CD4-positive, alpha-beta T cell treated with Interleukin-17A for 4 hours (primary cell): ENCODE measurements around the gene ZBTB8OS.

Source experiments
- DNase-seq: peaks from one replicate; pipeline ENCODE4 v3.0.0-alpha.2; 2020; ENCODE audit warnings: mixed read lengths

ZBTB8OS gene

DNA sequence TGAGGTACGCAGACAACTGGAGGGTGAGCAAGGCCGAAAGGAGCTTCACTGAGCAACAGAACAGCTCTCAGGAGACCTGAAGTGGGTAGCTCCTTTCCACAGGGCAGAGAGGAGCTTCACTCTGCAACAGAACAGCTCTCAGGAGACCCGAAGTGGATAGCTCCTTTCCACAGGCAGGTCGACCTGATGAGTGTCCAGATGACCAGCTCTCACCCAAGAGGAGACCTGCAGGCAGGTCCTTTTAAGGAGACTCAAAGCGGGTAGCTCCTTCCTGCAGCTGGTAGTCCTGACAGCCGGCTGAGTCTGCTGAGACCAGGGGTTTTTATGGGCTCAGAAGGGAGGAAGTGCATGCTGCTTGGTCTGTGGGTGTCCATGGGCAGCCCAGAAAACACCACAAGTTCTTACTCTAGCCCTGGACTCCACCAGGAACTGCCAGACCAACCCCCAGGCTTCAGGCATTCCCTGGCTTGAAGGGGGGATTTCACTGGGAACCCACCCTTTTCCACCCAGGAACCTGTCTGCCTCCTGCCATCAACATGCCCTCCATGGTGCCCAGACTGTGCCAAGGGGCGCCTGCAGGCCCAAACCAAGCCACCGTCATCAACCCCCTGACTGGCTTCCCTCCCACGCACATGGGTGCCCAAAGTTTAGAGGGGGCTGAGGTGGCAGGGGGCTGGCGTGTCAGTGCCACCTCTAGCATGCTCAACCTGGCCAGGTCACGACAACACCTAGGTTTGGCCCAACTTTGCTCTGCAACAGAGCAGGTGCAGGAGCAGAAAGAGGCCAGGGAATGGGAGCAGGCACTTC, 43.6 kb downstream of the ZBTB8OS start:
- no peak for DNase-seq

DNA sequence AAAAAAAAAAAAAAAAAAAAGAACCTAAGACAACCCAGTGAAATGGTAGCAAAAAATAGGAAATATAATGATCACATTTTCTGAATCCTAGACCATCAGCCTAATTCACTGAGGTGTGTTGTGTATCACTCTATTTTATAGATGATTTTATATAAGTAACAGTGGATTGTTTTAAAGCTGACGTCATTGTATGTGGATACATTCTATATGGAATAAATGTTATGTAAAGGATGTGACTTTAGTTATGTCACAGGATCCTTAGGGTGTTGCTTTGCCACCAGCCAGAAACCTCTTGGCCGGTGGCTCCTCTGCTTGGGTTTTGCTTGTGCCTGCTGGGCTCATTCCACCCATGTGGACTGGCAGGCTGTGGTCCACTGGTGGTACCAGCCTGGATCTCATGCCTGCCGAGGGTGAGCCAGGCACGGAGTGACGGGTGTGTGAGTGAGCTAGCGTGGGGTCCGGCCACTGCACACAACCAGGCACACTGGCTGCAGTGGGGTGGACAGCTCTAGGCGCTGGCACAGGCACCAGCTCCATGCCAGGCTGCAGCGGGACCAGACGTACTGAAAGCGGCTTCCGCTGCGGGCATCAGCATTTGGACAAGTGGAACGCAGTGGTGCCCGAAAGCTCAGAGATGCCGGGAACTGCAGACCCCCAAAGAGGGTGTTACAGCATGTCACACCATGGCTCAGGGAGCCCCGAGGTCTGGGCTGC, 44.5 kb downstream of the ZBTB8OS start:
- no peak for DNase-seq

DNA sequence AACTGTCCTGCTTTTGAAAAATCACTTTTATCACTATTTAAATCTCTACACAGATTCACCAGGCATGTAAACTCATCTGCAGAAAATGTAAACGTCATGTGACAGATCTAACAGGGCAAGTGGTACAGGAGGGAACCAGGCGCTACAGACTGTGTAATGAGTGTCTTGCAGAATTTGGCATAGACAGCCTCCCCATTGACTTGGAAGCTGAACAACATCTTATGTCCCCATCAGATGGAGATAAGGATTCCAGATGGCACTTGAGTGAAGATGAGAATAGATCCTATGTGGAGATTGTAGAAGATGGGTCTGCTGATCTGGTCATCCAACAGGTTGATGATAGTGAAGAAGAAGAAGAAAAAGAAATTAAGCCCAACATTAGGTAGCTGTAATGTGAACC, 50.3 kb downstream of the ZBTB8OS start:
- no peak for DNase-seq

DNA sequence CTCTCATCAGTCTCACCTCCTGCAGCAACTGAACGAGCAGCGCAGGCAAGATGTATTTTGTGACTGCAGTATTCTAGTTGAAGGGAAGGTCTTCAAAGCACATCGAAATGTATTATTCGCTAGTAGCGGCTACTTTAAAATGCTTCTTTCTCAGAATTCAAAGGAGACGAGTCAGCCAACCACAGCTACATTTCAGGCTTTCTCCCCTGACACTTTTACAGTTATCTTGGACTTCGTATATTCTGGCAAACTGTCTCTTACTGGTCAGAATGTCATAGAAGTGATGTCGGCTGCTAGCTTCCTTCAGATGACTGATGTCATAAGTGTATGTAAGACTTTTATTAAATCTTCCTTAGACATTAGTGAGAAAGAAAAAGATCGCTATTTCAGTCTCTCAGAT, 57.4 kb downstream of the ZBTB8OS start:
- no peak for DNase-seq

DNA sequence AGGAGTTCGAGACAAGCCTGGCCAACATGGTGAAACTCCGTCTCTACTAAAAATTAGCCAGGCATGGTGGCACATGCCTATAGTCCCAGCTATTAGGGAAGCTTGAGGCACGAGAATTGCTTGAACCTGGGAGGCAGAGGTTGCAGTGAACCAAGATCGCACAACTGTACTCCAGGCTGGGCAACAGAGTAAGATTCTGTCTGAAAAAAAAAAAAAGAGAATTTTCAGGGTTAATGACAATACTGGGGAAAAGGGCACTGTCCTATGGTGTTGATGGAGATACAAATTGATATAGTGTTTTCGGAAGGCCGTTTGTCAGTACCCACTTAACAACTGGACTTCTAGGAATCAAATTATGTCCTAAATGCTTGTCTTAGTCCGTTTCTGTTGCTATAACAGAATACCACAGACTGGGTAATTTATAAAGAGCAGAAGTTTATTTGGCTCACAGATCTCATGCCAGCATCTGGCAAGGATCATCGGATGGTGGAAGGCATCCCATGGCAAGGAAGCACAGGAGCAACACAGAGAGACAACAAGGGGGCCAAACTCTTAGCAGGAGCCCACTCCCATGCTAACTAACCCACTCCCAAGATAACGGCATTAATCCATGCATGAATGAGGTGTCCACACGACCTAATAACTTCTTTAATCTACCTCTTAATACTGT, 69.9 kb downstream of the ZBTB8OS start:
- DNase-seq, result no peak
